HUES6 (cell line): Measurements from ENCODE around the gene TSPAN9.

ENCODE experiments used
- H3K27ac ChIP-seq: 2 replicates; pipeline ENCODE4 v1.7.0; 2013; ENCODE audit warnings: low read depth, mild to moderate bottlenecking, low read length, inconsistent platforms
- H3K27me3 ChIP-seq: 2 replicates; pipeline ENCODE4 v1.6.1; 2013; ENCODE audit warnings: low read length; ENCODE audit not compliant: control insufficient read depth, insufficient read depth
- H3K36me3 ChIP-seq: 2 replicates; pipeline ENCODE4 v1.6.1; 2013; ENCODE audit warnings: low read length; ENCODE audit not compliant: control insufficient read depth, insufficient read depth
- H3K4me1 ChIP-seq: 2 replicates; pipeline ENCODE4 v1.6.1; 2013; ENCODE audit warnings: low read length; ENCODE audit not compliant: control insufficient read depth, insufficient read depth
- H3K4me3 ChIP-seq: 2 replicates; pipeline ENCODE4 v1.5.1; 2013; ENCODE audit warnings: low read depth, low read length
- H3K9ac ChIP-seq: one replicate; pipeline ENCODE4 v1.6.1; 2013; ENCODE audit warnings: mild to moderate bottlenecking, low read length
- H3K9me3 ChIP-seq: 2 replicates; pipeline ENCODE4 v1.6.1; 2013; ENCODE audit warnings: low read depth, low read length; ENCODE audit not compliant: control insufficient read depth, insufficient read depth

Gene TSPAN9

GRCh38 chr12:3045494-3045893 is 31.7 kb upstream of the TSPAN9 start:
- no peaks in the 10 kb centered on the region for H3K9me3 ChIP-seq
- no peak overlapping the region for H3K9ac ChIP-seq
- peaks cover 9% of the 10 kb centered on the region; the same call in 1 of the 2 replicates for H3K4me1 ChIP-seq
- H3K27ac ChIP-seq: no peak overlapping the region
- 0 out of 2 replicates have a peak, but pooled peaks cover 2% of the 10 kb centered on the region for H3K27me3 ChIP-seq
- H3K36me3 ChIP-seq: peaks cover 26% of the 10 kb centered on the region
- no peak overlapping the region for H3K4me3 ChIP-seq

GRCh38 chr12:3045989-3046388 is 31.2 kb upstream of the TSPAN9 start:
- no peak overlapping the region for H3K4me3 ChIP-seq
- H3K4me1 ChIP-seq: peaks cover 9% of the 10 kb centered on the region; the same call in 1 of the 2 replicates
- H3K27me3 ChIP-seq: 0 out of 2 replicates have a peak, but pooled peaks cover 2% of the 10 kb centered on the region
- peaks cover 21% of the 10 kb centered on the region for H3K36me3 ChIP-seq
- no peak overlapping the region for H3K9ac ChIP-seq
- no peak overlapping the region for H3K27ac ChIP-seq
- no peaks in the 10 kb centered on the region for H3K9me3 ChIP-seq

- peaks cover 7% of the 10 kb centered on the region; the same call in 1 of the 2 replicates for H3K4me1 ChIP-seq
- no peak overlapping the region for H3K9ac ChIP-seq
- H3K36me3 ChIP-seq: peaks cover 21% of the 10 kb centered on the region
- H3K27me3 ChIP-seq: 0 out of 2 replicates have a peak, but pooled peaks cover 2% of the 10 kb centered on the region
- H3K9me3 ChIP-seq: no peaks in the 10 kb centered on the region
- no peak overlapping the region for H3K27ac ChIP-seq
- H3K4me3 ChIP-seq: no peak overlapping the region
These were observed 30.6 kb upstream of the TSPAN9 start for GRCh38 chr12:3046441-3047200.

GRCh38 chr12:3047961-3048360 is 29.2 kb upstream of the TSPAN9 start:
- Histone ChIP-seq H3K4me1 (peaks cover 7% of the 10 kb centered on the region; the same call in 1 of the 2 replicates), H3K4me3 (no peak overlapping the region)

GRCh38 chr12:3048540-3048939 is 28.6 kb upstream of the TSPAN9 start:
- peaks cover 6% of the 10 kb centered on the region for H3K36me3 ChIP-seq
- H3K4me1 ChIP-seq: peaks cover 7% of the 10 kb centered on the region; the same call in 1 of the 2 replicates
- H3K9ac ChIP-seq: no peak overlapping the region
- no peak overlapping the region for H3K27ac ChIP-seq
- 0 out of 2 replicates have a peak, but pooled peaks cover 2% of the 10 kb centered on the region for H3K27me3 ChIP-seq
- H3K4me3 ChIP-seq: no peak overlapping the region
- H3K9me3 ChIP-seq: no peaks in the 10 kb centered on the region

More at GRCh38 chr12:3047961-3048360, 29.2 kb upstream of the TSPAN9 start:
- Histone ChIP-seq H3K9ac (no peak overlapping the region), H3K27me3 (0 out of 2 replicates have a peak, but pooled peaks cover 2% of the 10 kb centered on the region), H3K36me3 (peaks cover 9% of the 10 kb centered on the region), H3K9me3 (no peaks in the 10 kb centered on the region), H3K27ac (no peak overlapping the region)

- Histone ChIP-seq H3K4me1 (peaks cover 7% of the 10 kb centered on the region; the same call in 1 of the 2 replicates), H3K9ac (no peak overlapping the region), H3K4me3 (no peak overlapping the region)
These were observed 28.0 kb upstream of the TSPAN9 start for GRCh38 chr12:3049176-3049575.

GRCh38 chr12:3049611-3050249 is 27.4 kb upstream of the TSPAN9 start:
- Histone ChIP-seq H3K27me3 (0 out of 2 replicates have a peak, but pooled peaks cover 2% of the 10 kb centered on the region), H3K9ac (no peak overlapping the region)

More at GRCh38 chr12:3049176-3049575, 28.0 kb upstream of the TSPAN9 start:
- Histone ChIP-seq H3K27me3 (0 out of 2 replicates have a peak, but pooled peaks cover 2% of the 10 kb centered on the region), H3K27ac (no peak overlapping the region), H3K36me3 (peaks cover under 1% of the 10 kb centered on the region; the same call in 1 of the 2 replicates), H3K9me3 (no peaks in the 10 kb centered on the region)

GRCh38 chr12:3054374-3054773 is 22.8 kb upstream of the TSPAN9 start:
- Histone ChIP-seq H3K4me3 (no peak overlapping the region), H3K27me3 (0 out of 2 replicates have a peak, but pooled peaks cover 2% of the 10 kb centered on the region), H3K36me3 (no peaks in the 10 kb centered on the region)

More at GRCh38 chr12:3049611-3050249, 27.4 kb upstream of the TSPAN9 start:
- no peaks in the 10 kb centered on the region for H3K9me3 ChIP-seq
- H3K4me1 ChIP-seq: peaks cover 7% of the 10 kb centered on the region; the same call in 1 of the 2 replicates
- H3K27ac ChIP-seq: no peak overlapping the region
- H3K4me3 ChIP-seq: no peak overlapping the region
- H3K36me3 ChIP-seq: no peaks in the 10 kb centered on the region

GRCh38 chr12:3055026-3055703 is 22.0 kb upstream of the TSPAN9 start:
- H3K4me1 ChIP-seq: peaks cover 6% of the 10 kb centered on the region; the same call in 1 of the 2 replicates
- H3K9me3 ChIP-seq: no peaks in the 10 kb centered on the region
- H3K27ac ChIP-seq: no peak overlapping the region
- no peak overlapping the region for H3K4me3 ChIP-seq
- no peaks in the 10 kb centered on the region for H3K27me3 ChIP-seq
- no peak overlapping the region for H3K9ac ChIP-seq
- H3K36me3 ChIP-seq: no peaks in the 10 kb centered on the region

More at GRCh38 chr12:3054374-3054773, 22.8 kb upstream of the TSPAN9 start:
- Histone ChIP-seq H3K27ac (no peak overlapping the region), H3K9me3 (no peaks in the 10 kb centered on the region), H3K9ac (no peak overlapping the region), H3K4me1 (peaks cover 6% of the 10 kb centered on the region; the same call in 1 of the 2 replicates)

GRCh38 chr12:3055704-3056467 is 21.3 kb upstream of the TSPAN9 start:
- H3K4me1 ChIP-seq: peaks cover 6% of the 10 kb centered on the region; the same call in 1 of the 2 replicates
- H3K27ac ChIP-seq: no peak overlapping the region
- no peak overlapping the region for H3K9ac ChIP-seq
- H3K9me3 ChIP-seq: no peaks in the 10 kb centered on the region
- H3K36me3 ChIP-seq: no peaks in the 10 kb centered on the region
- no peak overlapping the region for H3K4me3 ChIP-seq
- H3K27me3 ChIP-seq: no peaks in the 10 kb centered on the region
